Colonic mucosa (tissue), 4 donors: ENCODE results near the gene HLCS. TPM values are rescaled to one million over a fixed set of nuclear protein-coding genes. Genes with fewer than 3 reads are reported as not detected.
"Not testable (repeated sequence)": the region's sequence is repeated elsewhere in the genome, so short reads cannot be mapped to it uniquely, and the experiment has no call there.

Source experiments
- DNase-seq: peaks from one replicate; pipeline ENCODE4 v3.0.0-alpha.2; 2020
- H3K27ac ChIP-seq: fragments of 200-600 bp; one replicate; pipeline ENCODE4 v1.8.0; 2021
- H3K27me3 ChIP-seq: fragments of 200-600 bp; one replicate; pipeline ENCODE4 v1.8.0; 2021
- H3K36me3 ChIP-seq: fragments of 200-600 bp; one replicate; pipeline ENCODE4 v1.8.0; 2021
- H3K4me1 ChIP-seq: fragments of 200-600 bp; one replicate; pipeline ENCODE4 v1.8.0; 2021; ENCODE audit warnings: mild to moderate bottlenecking
- H3K4me3 ChIP-seq: fragments of 200-600 bp; one replicate; pipeline ENCODE4 v1.8.0; 2021
- H3K9ac ChIP-seq, 2 donors: one replicate each; pipeline ENCODE4 v1.7.0; 2013; ENCODE audit warnings: control low read depth in 2 of 2, low read depth in 2 of 2, low read length in 2 of 2
- H3K9me3 ChIP-seq: fragments of 200-600 bp; one replicate; pipeline ENCODE4 v1.8.0; 2021
- CTCF ChIP-seq: fragments of 200-600 bp; IDR thresholded peaks from one replicate; pipeline ENCODE4 v1.8.0; 2022; ENCODE audit warnings: antibody characterized with exemption, mild to moderate bottlenecking
- intact Hi-C: fragments of 100-400 bp; cut with DNase I; formaldehyde crosslinking; loops from one replicate; pipeline ENCODE4 v1.14.1; 2022
- total RNA-seq, 2 donors: library from RNA; stranded (reverse); fragmentation: NEBNext Ultra II Directional in 1 of 2; extraction: Animal tissue kit (Norgen Biotek cat#: 25700) in 1 of 2; gene quantifications; one replicate each; pipeline ENCODE4 v1.2.1, GENCODE V29; 2021
- donor health status: healthy.
- donor health status: DM: no; HTN: no; CAD: no.
- donor health status: DM: no; HTN: no; CAD: no.

Gene HLCS
- total RNA-seq, 2 donors from 2014 or later: 10.8 to 11.4 TPM

- Histone ChIP-seq H3K27me3 (peaks cover 15% of the 10 kb centered on the region), H3K9me3 (no peaks in the 10 kb centered on the region), H3K9ac (no peak overlapping the region), H3K4me1 (no peaks in the 10 kb centered on the region), H3K27ac (no peak overlapping the region), H3K36me3 (no peaks in the 10 kb centered on the region), H3K4me3 (peak overlapping the region; percentile 45)
- no peak for DNase-seq
- no peak for TF ChIP-seq CTCF
- intact Hi-C loops: no loop called here
Observed at GRCh38 chr21:37005548-37006485, 39.3 kb upstream of the HLCS start.

GRCh38 chr21:37003917-37004316 lies 37.4 kb upstream of the HLCS start:
- H3K4me1 ChIP-seq, H3K36me3 ChIP-seq, H3K9me3 ChIP-seq, H3K9ac ChIP-seq, intact Hi-C loops, H3K4me3 ChIP-seq, H3K27ac ChIP-seq, DNase-seq: not testable (repeated sequence)
- peaks cover 15% of the 10 kb centered on the region for H3K27me3 ChIP-seq

DNA sequence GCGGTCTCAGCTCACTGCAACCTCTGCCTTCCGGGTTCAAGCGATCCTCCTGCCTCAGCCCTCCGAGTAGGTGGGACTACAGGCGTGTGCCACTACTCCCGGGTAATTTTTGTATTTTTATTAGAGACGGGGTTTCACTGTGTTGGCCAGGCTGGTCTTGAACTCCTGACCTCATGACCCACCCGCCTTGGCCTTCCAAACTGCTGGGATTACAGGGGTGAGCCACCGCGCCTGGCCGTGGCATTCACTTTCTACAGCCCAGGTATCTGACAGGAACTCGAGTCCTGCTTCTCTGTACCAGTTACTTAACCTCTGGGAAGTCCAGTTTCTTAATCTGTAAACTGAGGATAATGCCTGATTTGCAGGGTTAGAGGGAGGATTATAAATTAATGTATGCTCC lies 36.4 kb upstream of the HLCS start:
- H3K4me3 ChIP-seq, H3K36me3 ChIP-seq, intact Hi-C loops, H3K9ac ChIP-seq, H3K4me1 ChIP-seq, H3K27ac ChIP-seq, DNase-seq, H3K9me3 ChIP-seq: not testable (repeated sequence)
- H3K27me3 ChIP-seq: peaks cover 15% of the 10 kb centered on the region

GRCh38 chr21:37001441-37001840 lies 35.0 kb upstream of the HLCS start:
- H3K4me3 ChIP-seq: no peak overlapping the region
- H3K9me3 ChIP-seq: no peaks in the 10 kb centered on the region
- no peak overlapping the region for H3K9ac ChIP-seq
- no peaks in the 10 kb centered on the region for H3K36me3 ChIP-seq
- TF ChIP-seq CTCF: no peak
- H3K27me3 ChIP-seq: peaks cover 5% of the 10 kb centered on the region
- DNase-seq: no peak
- no peak overlapping the region for H3K27ac ChIP-seq
- no peaks in the 10 kb centered on the region for H3K4me1 ChIP-seq
- intact Hi-C loops: no loop called here

DNA sequence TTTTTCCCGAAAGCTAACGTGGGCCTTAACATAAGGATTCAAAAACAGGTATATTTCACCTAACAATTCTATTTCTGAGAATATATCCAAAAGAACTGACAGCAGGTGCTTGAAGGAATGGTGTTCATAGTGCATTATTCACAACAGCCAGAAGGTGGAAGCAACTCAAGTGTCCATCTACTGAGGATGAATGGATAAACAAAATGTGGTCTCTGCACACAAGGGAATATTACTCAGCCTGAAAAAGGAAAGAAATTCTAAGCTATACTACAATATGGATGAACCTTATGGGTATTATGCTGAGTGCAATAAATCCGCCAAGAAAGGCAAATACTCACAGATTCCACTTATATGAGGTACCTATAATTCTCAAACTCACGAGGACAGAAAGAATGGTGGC lies 33.9 kb upstream of the HLCS start:
- no peak overlapping the region for H3K9ac ChIP-seq
- H3K36me3 ChIP-seq: no peaks in the 10 kb centered on the region
- intact Hi-C loops: no loop called here
- no peaks in the 10 kb centered on the region for H3K4me1 ChIP-seq
- no peaks in the 10 kb centered on the region for H3K27me3 ChIP-seq
- no peak overlapping the region for H3K27ac ChIP-seq
- no peaks in the 10 kb centered on the region for H3K9me3 ChIP-seq
- no peak for DNase-seq
- TF ChIP-seq CTCF: no peak
- H3K4me3 ChIP-seq: no peak overlapping the region

DNA sequence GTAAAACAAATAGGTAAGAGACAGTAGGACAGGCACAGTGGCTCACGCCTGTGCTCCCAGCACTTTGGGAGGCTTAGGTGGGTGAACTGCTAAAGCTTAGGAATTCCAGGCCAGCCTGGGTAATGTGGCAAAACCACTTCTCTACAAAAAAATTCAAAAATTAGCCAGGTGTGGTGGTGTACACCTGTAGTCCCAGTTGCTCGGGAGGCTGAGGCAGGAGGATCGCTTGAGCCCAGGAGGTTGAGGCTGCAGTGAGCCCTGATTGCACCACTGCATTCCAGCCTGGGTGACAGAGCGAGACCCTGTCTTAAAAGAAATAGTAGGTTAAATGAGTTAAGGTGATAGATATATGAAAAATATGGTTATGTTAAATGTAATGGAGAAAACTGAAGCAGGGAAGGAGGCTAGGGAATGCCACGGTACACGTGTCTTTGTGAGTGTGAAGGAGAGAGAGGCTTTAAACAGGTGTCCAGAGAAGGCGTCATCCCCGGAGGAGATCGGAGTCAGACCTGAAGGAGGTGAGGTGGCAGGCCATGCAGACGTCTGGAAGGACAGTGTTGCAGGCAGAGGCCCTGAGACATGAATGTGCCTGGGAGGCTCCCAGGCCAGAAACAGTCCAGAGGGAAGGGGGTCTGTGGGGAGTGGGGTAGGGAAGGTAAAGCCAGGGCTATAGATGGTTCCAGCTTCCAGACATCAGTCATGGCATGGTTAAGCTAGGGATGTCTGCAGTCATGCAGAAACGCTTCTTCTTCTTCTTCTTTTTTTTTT lies 32.8 kb upstream of the HLCS start:
- H3K27me3 ChIP-seq: no peaks in the 10 kb centered on the region

DNA sequence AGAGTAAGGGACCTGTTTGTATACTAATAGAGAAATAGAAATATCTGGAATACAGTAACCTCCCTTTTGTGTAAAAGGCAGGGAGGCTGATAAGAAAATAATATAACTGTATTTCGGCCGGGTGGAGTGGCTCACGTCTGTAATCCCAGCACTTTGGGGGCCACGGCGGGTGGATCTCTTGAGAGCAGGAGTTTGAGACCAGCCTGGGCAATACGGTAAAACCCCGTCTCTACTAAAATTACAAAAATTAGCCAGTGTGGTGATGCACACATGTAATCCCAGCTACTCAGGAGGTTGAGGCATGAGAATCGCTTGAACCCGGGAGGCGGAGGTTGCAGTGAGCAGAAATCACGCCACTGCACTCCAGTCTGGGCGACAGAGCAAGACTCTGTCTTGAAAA lies 28.8 kb upstream of the HLCS start:
- H3K9me3 ChIP-seq, H3K9ac ChIP-seq, H3K4me3 ChIP-seq, DNase-seq, intact Hi-C loops, H3K27me3 ChIP-seq, H3K27ac ChIP-seq, H3K4me1 ChIP-seq, H3K36me3 ChIP-seq: not testable (repeated sequence)

More for the DNA sequence above, 32.8 kb upstream of the HLCS start:
- no peak overlapping the region for H3K4me3 ChIP-seq
- no peak for DNase-seq
- H3K9ac ChIP-seq: no peak overlapping the region
- H3K9me3 ChIP-seq: no peaks in the 10 kb centered on the region
- no peak for TF ChIP-seq CTCF
- intact Hi-C loops: no loop called here
- no peaks in the 10 kb centered on the region for H3K36me3 ChIP-seq
- no peak overlapping the region for H3K27ac ChIP-seq
- H3K4me1 ChIP-seq: no peaks in the 10 kb centered on the region
